ENCODE results near the gene RIT2. TPM values are rescaled to one million over a fixed set of nuclear protein-coding genes. Genes with fewer than 3 reads are reported as not detected.

Gene RIT2
- total RNA-seq, 2 experiments from 2014 or later: not detected

DNA sequence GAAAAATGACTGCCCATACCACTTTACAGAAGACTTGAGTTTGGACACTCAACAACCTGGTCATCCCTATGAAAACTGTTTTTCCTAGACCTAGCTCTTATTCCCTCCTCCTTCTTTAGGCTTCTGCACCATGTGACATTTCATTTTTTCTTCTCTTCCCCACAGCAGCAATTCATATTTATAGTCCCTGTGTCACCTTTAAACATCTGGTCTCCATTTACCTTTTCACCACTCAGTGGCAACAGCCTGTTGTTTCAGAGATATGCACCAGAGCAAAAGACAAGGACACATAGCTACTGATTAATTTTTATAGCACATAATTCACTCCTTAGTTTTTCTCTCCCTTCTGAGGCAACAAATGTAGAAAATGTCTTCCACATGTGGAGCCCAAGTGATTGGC, 118.7 kb downstream of the RIT2 start:
- Mint-ChIP-seq H3K36me3 (ENCODE audit: low read depth) (no peaks in the 10 kb centered on the region), H3K27ac (no peak overlapping the region), H3K4me3 (no peak overlapping the region), H3K9me3 (ENCODE audit: insufficient read depth) (peaks cover 15% of the 10 kb centered on the region), H3K4me1 (ENCODE audit: low read depth) (no peaks in the 10 kb centered on the region), H3K27me3 (ENCODE audit: low read depth) (no peaks in the 10 kb centered on the region)
- DNase-seq: no peak
- ChIA-PET POLR2A (no interaction called here), CTCF (no interaction called here)
- ATAC-seq: no peak

DNA sequence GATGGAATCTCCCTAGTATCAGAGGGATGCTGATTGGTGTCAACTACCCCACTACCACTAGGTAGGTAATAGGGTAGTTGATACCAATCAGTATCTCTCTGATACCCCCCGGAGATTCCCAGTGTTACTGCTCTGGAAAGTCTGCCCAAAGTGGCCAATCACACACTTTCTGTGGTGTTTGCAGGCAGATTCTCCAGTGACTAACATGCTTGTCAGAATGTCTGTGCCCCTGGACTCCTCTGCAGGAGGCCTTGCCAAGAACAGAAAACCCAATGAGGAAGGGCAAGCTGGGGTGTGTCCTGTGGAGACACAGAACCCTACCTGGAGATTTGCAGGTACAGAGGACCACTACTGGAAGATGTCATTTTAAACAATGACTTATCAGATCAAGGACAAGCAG, 135.1 kb downstream of the RIT2 start:
- no peaks in the 10 kb centered on the region for H3K36me3 Mint-ChIP-seq (ENCODE audit: low read depth)

GRCh38 chr18:42977982-42978637, 137.4 kb downstream of the RIT2 start:
- Mint-ChIP-seq H3K27me3 (ENCODE audit: low read depth) (no peaks in the 10 kb centered on the region), H3K4me3 (no peak overlapping the region), H3K27ac (no peak overlapping the region), H3K9me3 (ENCODE audit: insufficient read depth) (peaks cover 4% of the 10 kb centered on the region), H3K36me3 (ENCODE audit: low read depth) (no peaks in the 10 kb centered on the region), H3K4me1 (ENCODE audit: low read depth) (no peaks in the 10 kb centered on the region)
- POLR2A ChIA-PET: no interaction called here
- CTCF ChIA-PET: no interaction called here
- DNase-seq: no peak
- ATAC-seq: no peak

More for the DNA sequence above, 135.1 kb downstream of the RIT2 start:
- H3K4me3 Mint-ChIP-seq: no peak overlapping the region
- H3K4me1 Mint-ChIP-seq (ENCODE audit: low read depth): no peaks in the 10 kb centered on the region
- ChIA-PET CTCF (no interaction called here), POLR2A (no interaction called here)
- no peak for ATAC-seq
- H3K27me3 Mint-ChIP-seq (ENCODE audit: low read depth): no peaks in the 10 kb centered on the region
- peaks cover 4% of the 10 kb centered on the region for H3K9me3 Mint-ChIP-seq (ENCODE audit: insufficient read depth)
- H3K27ac Mint-ChIP-seq: no peak overlapping the region
- DNase-seq: no peak

DNA sequence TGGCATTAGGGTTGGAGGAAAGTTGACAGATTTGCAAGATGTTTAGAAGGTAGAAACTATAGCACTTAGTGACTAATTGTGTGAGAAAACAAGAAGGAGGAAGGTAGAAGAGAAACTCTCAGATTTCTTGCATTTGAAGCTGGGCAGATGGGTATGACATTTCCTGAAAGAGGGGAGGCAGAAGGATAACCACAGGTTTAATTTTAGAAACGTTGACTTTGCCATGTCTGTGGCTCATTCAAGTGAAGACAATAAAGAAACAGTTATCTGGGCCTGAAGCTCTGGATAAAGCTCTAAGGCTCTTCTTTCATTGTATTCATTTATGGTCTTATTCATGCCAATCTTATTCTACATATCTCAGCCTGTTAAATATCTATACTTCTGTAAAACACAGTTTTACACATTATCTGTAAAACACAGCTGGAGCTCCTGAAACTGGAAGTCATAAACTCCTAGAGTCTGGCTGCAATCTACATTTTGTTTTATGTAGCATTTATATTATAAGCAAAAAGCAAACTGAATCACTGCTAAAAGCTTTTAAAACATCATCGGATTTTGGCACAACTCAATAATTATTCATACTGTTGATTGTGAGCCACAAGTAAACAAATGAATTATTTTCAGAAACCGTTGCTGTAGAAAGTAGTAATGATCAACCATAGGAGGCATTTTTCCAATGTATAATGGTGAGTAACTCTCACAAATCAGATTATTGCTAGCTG, 138.5 kb downstream of the RIT2 start:
- ChIA-PET POLR2A (no interaction called here), CTCF (no interaction called here)
- Mint-ChIP-seq H3K27me3 (ENCODE audit: low read depth) (no peaks in the 10 kb centered on the region), H3K4me1 (ENCODE audit: low read depth) (no peaks in the 10 kb centered on the region), H3K27ac (no peak overlapping the region), H3K36me3 (ENCODE audit: low read depth) (no peaks in the 10 kb centered on the region), H3K9me3 (ENCODE audit: insufficient read depth) (peaks cover 4% of the 10 kb centered on the region), H3K4me3 (no peak overlapping the region)
- DNase-seq: no peak
- ATAC-seq: no peak

DNA sequence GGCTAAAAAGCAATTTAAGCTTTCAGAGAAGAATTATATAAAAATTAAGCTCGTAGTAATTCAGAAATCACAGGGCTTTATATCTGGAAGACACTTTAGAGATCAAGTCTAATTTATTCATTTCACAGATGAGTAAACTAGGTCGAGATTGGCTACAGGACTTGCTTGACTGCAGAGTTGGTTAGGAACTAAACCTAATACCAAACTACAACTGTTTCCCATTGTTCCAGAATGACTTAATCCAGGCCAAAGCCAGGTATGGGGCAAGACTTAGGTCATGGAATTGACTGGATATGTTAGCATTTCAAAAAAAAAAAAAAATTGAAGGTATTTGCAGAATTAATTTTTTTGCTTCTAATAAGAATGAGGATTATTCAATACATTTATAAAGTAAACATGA, 146.1 kb downstream of the RIT2 start:
- Mint-ChIP-seq H3K9me3 (ENCODE audit: insufficient read depth) (no peaks in the 10 kb centered on the region), H3K27me3 (ENCODE audit: low read depth) (no peaks in the 10 kb centered on the region), H3K27ac (no peak overlapping the region), H3K4me1 (ENCODE audit: low read depth) (no peaks in the 10 kb centered on the region), H3K36me3 (ENCODE audit: low read depth) (no peaks in the 10 kb centered on the region), H3K4me3 (no peak overlapping the region)
- ChIA-PET POLR2A (no interaction called here), CTCF (no interaction called here)
- ATAC-seq: no peak
- no peak for DNase-seq

DNA sequence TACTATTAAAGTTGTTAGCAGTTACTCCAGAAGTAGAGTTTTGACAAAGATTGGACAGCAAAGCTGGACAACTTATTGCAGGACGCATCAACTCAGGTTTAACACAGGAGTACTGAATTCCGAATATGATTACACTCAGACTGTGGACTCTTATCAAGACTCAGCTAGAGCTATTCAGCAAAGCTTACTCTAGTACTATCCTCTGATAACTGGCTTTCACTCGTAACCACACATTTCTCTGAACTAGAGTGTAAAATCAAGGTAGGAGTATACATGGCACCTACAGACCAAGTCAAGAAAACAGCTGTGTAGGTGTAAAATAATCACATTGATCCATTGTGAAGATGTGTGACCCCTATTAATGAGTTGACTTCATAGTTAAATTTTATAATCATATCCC, 154.2 kb downstream of the RIT2 start:
- H3K27ac Mint-ChIP-seq: no peak overlapping the region
- no peak overlapping the region for H3K4me3 Mint-ChIP-seq
- H3K4me1 Mint-ChIP-seq (ENCODE audit: low read depth): no peaks in the 10 kb centered on the region
- no peaks in the 10 kb centered on the region for H3K27me3 Mint-ChIP-seq (ENCODE audit: low read depth)
- no peaks in the 10 kb centered on the region for H3K36me3 Mint-ChIP-seq (ENCODE audit: low read depth)
- H3K9me3 Mint-ChIP-seq (ENCODE audit: insufficient read depth): no peaks in the 10 kb centered on the region
- DNase-seq (no peak), ATAC-seq (no peak)
- POLR2A ChIA-PET: no interaction called here
- CTCF ChIA-PET: no interaction called here

DNA sequence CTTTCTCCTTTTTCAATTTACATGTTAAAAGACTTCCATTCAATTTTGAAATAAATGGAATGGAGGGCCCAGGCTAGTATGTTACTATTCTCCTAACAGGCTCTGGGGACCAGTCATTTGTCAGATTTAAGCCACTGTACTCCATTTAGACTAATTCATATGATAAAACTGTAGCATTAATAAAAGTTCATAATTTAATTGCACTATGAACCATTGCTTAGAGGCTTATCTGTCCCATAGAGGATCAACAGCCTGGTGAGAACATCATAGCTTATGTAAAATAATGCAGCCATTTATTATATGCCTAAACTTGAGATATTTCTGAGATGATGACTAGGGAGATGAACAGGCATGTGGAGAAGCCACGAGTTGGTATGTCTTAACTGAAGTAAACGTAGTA, 156.0 kb downstream of the RIT2 start:
- H3K27ac Mint-ChIP-seq: no peak overlapping the region
- no peaks in the 10 kb centered on the region for H3K27me3 Mint-ChIP-seq (ENCODE audit: low read depth)
- ChIA-PET CTCF (no interaction called here), POLR2A (no interaction called here)
- no peaks in the 10 kb centered on the region for H3K36me3 Mint-ChIP-seq (ENCODE audit: low read depth)
- DNase-seq (no peak), ATAC-seq (no peak)
- H3K9me3 Mint-ChIP-seq (ENCODE audit: insufficient read depth): no peaks in the 10 kb centered on the region
- H3K4me3 Mint-ChIP-seq: no peak overlapping the region
- no peaks in the 10 kb centered on the region for H3K4me1 Mint-ChIP-seq (ENCODE audit: low read depth)

DNA sequence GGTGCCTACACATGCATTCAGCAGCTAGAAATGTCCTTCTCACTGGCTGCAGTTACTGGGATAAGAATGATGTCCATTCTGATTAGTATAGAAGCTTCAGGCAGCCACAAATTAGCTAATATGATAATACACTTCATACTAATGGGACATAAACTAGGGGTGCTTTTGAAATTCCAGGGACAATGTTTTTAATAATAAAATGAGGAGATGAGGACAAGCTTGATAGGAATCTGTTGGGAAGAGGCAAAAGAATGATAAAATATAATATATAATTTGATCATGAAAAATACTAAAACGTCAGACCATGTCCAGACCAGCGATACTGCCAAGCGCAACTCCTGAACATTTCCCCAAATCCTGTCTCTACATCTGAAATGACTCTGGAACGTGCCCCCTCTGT, 157.1 kb downstream of the RIT2 start:
- no peaks in the 10 kb centered on the region for H3K4me1 Mint-ChIP-seq (ENCODE audit: low read depth)
- ATAC-seq (no peak), DNase-seq (no peak)
- CTCF ChIA-PET: no interaction called here
- no peak overlapping the region for H3K4me3 Mint-ChIP-seq
- POLR2A ChIA-PET: no interaction called here
- H3K9me3 Mint-ChIP-seq (ENCODE audit: insufficient read depth): no peaks in the 10 kb centered on the region
- H3K36me3 Mint-ChIP-seq (ENCODE audit: low read depth): no peaks in the 10 kb centered on the region
- no peaks in the 10 kb centered on the region for H3K27me3 Mint-ChIP-seq (ENCODE audit: low read depth)
- no peak overlapping the region for H3K27ac Mint-ChIP-seq

DNA sequence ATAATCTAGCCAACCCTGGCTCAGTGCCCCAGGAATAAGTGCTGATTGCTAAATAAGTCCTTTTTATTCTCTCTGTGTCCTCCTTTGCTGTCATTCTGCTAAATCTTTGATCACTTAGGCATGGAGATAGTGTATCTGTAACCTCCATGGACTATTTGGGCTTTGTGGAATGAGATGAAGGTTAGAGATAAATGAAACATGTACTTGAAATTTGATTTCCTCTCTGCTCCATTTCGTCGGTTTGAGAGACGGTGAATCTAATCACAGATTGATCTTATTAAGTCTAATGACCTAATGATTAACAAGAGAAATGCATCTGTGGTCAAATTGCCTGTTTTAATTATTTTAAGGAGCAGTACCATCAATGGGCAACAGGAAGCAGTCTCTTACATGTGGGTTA, 159.2 kb downstream of the RIT2 start:
- no peak overlapping the region for H3K27ac Mint-ChIP-seq
- DNase-seq (no peak), ATAC-seq (no peak)
- POLR2A ChIA-PET: no interaction called here
- H3K9me3 Mint-ChIP-seq (ENCODE audit: insufficient read depth): no peaks in the 10 kb centered on the region
- no peaks in the 10 kb centered on the region for H3K36me3 Mint-ChIP-seq (ENCODE audit: low read depth)
- H3K4me1 Mint-ChIP-seq (ENCODE audit: low read depth): no peaks in the 10 kb centered on the region
- H3K27me3 Mint-ChIP-seq (ENCODE audit: low read depth): no peaks in the 10 kb centered on the region
- H3K4me3 Mint-ChIP-seq: no peak overlapping the region
- CTCF ChIA-PET: no interaction called here

GRCh38 chr18:42954887-42955286, 160.6 kb downstream of the RIT2 start:
- no peak overlapping the region for H3K4me3 Mint-ChIP-seq
- no peaks in the 10 kb centered on the region for H3K27me3 Mint-ChIP-seq (ENCODE audit: low read depth)
- ATAC-seq (no peak), DNase-seq (no peak)
- H3K9me3 Mint-ChIP-seq (ENCODE audit: insufficient read depth): peaks cover 6% of the 10 kb centered on the region
- CTCF ChIA-PET: no interaction called here
- H3K4me1 Mint-ChIP-seq (ENCODE audit: low read depth): no peaks in the 10 kb centered on the region
- H3K27ac Mint-ChIP-seq: no peak overlapping the region
- POLR2A ChIA-PET: no interaction called here
- no peaks in the 10 kb centered on the region for H3K36me3 Mint-ChIP-seq (ENCODE audit: low read depth)

- POLR2A ChIA-PET: no interaction called here
- Mint-ChIP-seq H3K27ac (no peak overlapping the region), H3K9me3 (ENCODE audit: insufficient read depth) (peaks cover 6% of the 10 kb centered on the region), H3K4me1 (ENCODE audit: low read depth) (no peaks in the 10 kb centered on the region), H3K27me3 (ENCODE audit: low read depth) (no peaks in the 10 kb centered on the region), H3K4me3 (no peak overlapping the region), H3K36me3 (ENCODE audit: low read depth) (no peaks in the 10 kb centered on the region)
- CTCF ChIA-PET: no interaction called here
- no peak for ATAC-seq
- no peak for DNase-seq
These were observed 162.2 kb downstream of the RIT2 start for GRCh38 chr18:42953306-42953705.

GRCh38 chr18:42950732-42951131, 164.8 kb downstream of the RIT2 start:
- Mint-ChIP-seq H3K4me3 (no peak overlapping the region), H3K4me1 (ENCODE audit: low read depth) (no peaks in the 10 kb centered on the region), H3K9me3 (ENCODE audit: insufficient read depth) (peaks cover 6% of the 10 kb centered on the region), H3K36me3 (ENCODE audit: low read depth) (no peaks in the 10 kb centered on the region), H3K27me3 (ENCODE audit: low read depth) (no peaks in the 10 kb centered on the region), H3K27ac (no peak overlapping the region)
- CTCF ChIA-PET: no interaction called here
- POLR2A ChIA-PET: no interaction called here
- ATAC-seq (no peak), DNase-seq (no peak)

DNA sequence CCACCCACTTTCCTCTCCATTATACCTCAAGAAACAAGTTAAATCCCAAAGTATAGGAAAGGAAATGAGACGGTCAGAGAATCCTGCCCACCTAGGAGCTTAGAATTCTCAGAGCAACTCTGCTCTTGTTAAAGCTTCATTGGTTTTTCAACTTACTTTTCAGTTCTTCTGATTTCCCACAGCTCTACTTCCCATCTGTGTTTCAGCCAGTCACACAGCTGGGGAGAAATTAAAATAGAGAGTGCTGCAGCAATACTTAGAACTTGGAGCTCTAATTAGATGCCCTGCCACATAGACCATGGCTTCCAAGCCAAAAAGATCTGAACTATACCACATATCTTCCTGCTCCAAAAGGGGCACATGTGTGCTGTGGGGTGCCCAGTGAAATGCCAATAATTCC, 166.7 kb downstream of the RIT2 start:
- no peak for DNase-seq
- no peak for ATAC-seq
- Mint-ChIP-seq H3K9me3 (ENCODE audit: insufficient read depth) (peaks cover 14% of the 10 kb centered on the region), H3K4me1 (ENCODE audit: low read depth) (no peaks in the 10 kb centered on the region), H3K27ac (no peak overlapping the region), H3K4me3 (no peak overlapping the region), H3K36me3 (ENCODE audit: low read depth) (no peaks in the 10 kb centered on the region), H3K27me3 (ENCODE audit: low read depth) (no peaks in the 10 kb centered on the region)
- POLR2A ChIA-PET: no interaction called here
- CTCF ChIA-PET: no interaction called here
